IMR-90 (cell line): ENCODE results near the gene FRY. TPM values are rescaled to one million over a fixed set of nuclear protein-coding genes. Genes with fewer than 3 reads are reported as not detected.

Source experiments
- ATAC-seq: fragments of 200-7000 bp; cut with Tn5 transposase; 2 replicates; pipeline ENCODE4 v1.9.1; 2020; ENCODE audit warnings: low read depth, mild to moderate bottlenecking, moderate library complexity
- BruUV-seq: library from RNA; stranded (reverse); fragments of 400-500 nt; replicated peaks from 2 replicates; lab custom pipeline; 2021; lab: Mats Ljungman, UMichigan
- CTCF ChIA-PET: fragments of 300-600 bp; formaldehyde crosslinking; extraction: SDS; loops from one replicate; lab custom pipeline; 2021; ENCODE audit warnings: antibody characterized with exemption; lab: Yijun Ruan, JAX
- POLR2A ChIA-PET: fragments of 300-600 bp; sonication (Branson Sonifier 250); formaldehyde crosslinking; loops from one replicate; lab custom pipeline; 2022; ENCODE audit warnings: antibody characterized with exemption; ENCODE audit not compliant: unreplicated experiment; lab: Charles Lee
- DNase-seq: peaks from one replicate; pipeline ENCODE4 v3.0.0; 2013
- H2AFZ ChIP-seq: replicated peaks from 2 replicates; pipeline ENCODE3; 2013; ENCODE audit warnings: low read length, mild to moderate bottlenecking; ENCODE audit not compliant: poor library complexity
- H2AK5ac ChIP-seq: 2 replicates; pipeline ENCODE4 v1.6.1; 2013; ENCODE audit warnings: low read depth, low read length, inconsistent platforms
- H2AK9ac ChIP-seq: replicated peaks from 2 replicates; pipeline ENCODE3; 2013; ENCODE audit warnings: mild to moderate bottlenecking, low read depth, low read length, moderate library complexity; ENCODE audit not compliant: poor library complexity
- H2BK120ac ChIP-seq: 2 replicates; pipeline ENCODE4 v1.6.1; 2013; ENCODE audit warnings: low read depth, low read length, inconsistent platforms
- H2BK15ac ChIP-seq: 3 replicates; pipeline ENCODE4 v1.6.1; 2013; ENCODE audit warnings: low read depth, low read length, inconsistent platforms
- H2BK20ac ChIP-seq: 2 replicates; pipeline ENCODE4 v1.6.1; 2013; ENCODE audit warnings: low read depth, mild to moderate bottlenecking, inconsistent platforms, low read length, moderate library complexity
- H2BK5ac ChIP-seq: 2 replicates; pipeline ENCODE4 v1.6.1; 2013; ENCODE audit warnings: mild to moderate bottlenecking, low read depth, low read length, inconsistent platforms; ENCODE audit not compliant: poor library complexity, severe bottlenecking
- H3K14ac ChIP-seq: replicated peaks from 2 replicates; pipeline ENCODE4 v1.6.1; 2013; ENCODE audit warnings: low read depth, low read length, inconsistent platforms
- H3K18ac ChIP-seq: 2 replicates; pipeline ENCODE4 v1.6.1; 2013; ENCODE audit warnings: low read depth, low read length, control low read depth
- H3K23ac ChIP-seq: 2 replicates; pipeline ENCODE4 v1.6.1; 2013; ENCODE audit warnings: low read depth, low read length, inconsistent platforms
- H3K27ac ChIP-seq: 2 replicates; pipeline ENCODE4 v1.5.1; 2013; ENCODE audit warnings: mild to moderate bottlenecking, control low read depth, low read length; ENCODE audit not compliant: insufficient read depth
- H3K27me3 ChIP-seq: 2 replicates; pipeline ENCODE4 v1.6.1; 2013; ENCODE audit warnings: low read length; ENCODE audit not compliant: control insufficient read depth, insufficient read depth
- H3K36me3 ChIP-seq: 2 replicates; pipeline ENCODE4 v1.6.1; 2013; ENCODE audit warnings: low read length, mixed read lengths; ENCODE audit not compliant: control insufficient read depth, insufficient read depth
- H3K4ac ChIP-seq: 2 replicates; pipeline ENCODE4 v1.6.1; 2013; ENCODE audit warnings: low read depth, low read length, inconsistent platforms
- H3K4me1 ChIP-seq: 2 replicates; pipeline ENCODE4 v1.6.1; 2013; ENCODE audit warnings: low read length, mixed read lengths; ENCODE audit not compliant: control insufficient read depth, insufficient read depth
- H3K4me2 ChIP-seq: 2 replicates; pipeline ENCODE4 v1.6.1; 2013; ENCODE audit warnings: low read depth, mild to moderate bottlenecking, control low read depth, low read length, moderate library complexity
- H3K4me3 ChIP-seq: 2 replicates; pipeline ENCODE4 v1.5.1; 2013; ENCODE audit warnings: low read depth, mild to moderate bottlenecking, control low read depth, low read length, moderate library complexity; ENCODE audit not compliant: insufficient read depth
- H3K56ac ChIP-seq: 2 replicates; pipeline ENCODE4 v1.6.1; 2013; ENCODE audit warnings: low read length, inconsistent platforms; ENCODE audit not compliant: insufficient read depth; ENCODE audit errors: extremely low read depth
- H3K79me1 ChIP-seq, 2 experiments: 2 replicates each; pipeline ENCODE4 v1.6.1; 2013; ENCODE audit warnings: low read length in 2 of 2, inconsistent platforms in 1 of 2, low read depth in 1 of 2
- H3K9ac ChIP-seq: 2 replicates; pipeline ENCODE4 v1.6.1; 2013; ENCODE audit warnings: low read depth, low read length, control low read depth
- H3K9me1 ChIP-seq: 2 replicates; pipeline ENCODE4 v1.6.1; 2013; ENCODE audit warnings: low read length, inconsistent platforms; ENCODE audit not compliant: insufficient read depth
- H3K9me3 ChIP-seq: 2 replicates; pipeline ENCODE4 v1.6.1; 2013; ENCODE audit warnings: low read length; ENCODE audit not compliant: control insufficient read depth, insufficient read depth
- H4K20me1 ChIP-seq: 2 replicates; pipeline ENCODE4 v1.6.1; 2013; ENCODE audit warnings: low read length, inconsistent platforms; ENCODE audit not compliant: insufficient read depth
- H4K5ac ChIP-seq: 2 replicates; pipeline ENCODE4 v1.6.1; 2013; ENCODE audit warnings: mild to moderate bottlenecking, low read depth, low read length, control low read depth
- H4K8ac ChIP-seq, 2 experiments: 2 replicates each; pipeline ENCODE4 v1.6.1; 2013; ENCODE audit warnings: low read depth in 2 of 2, low read length in 2 of 2, control low read depth in 1 of 2, inconsistent platforms in 1 of 2
- H4K91ac ChIP-seq: 2 replicates; pipeline ENCODE4 v1.6.1; 2013; ENCODE audit warnings: low read depth, low read length, inconsistent platforms; ENCODE audit not compliant: insufficient read depth
- BHLHE40 ChIP-seq: fragments of 150-350 bp; IDR thresholded peaks from 2 replicates; pipeline ENCODE4 v1.6.1; 2016; ENCODE audit warnings: mild to moderate bottlenecking, low read depth, low read length
- CEBPB ChIP-seq: IDR thresholded peaks from 2 replicates; pipeline ENCODE4 v1.6.1; 2012; ENCODE audit warnings: low read depth, low read length, improper control_type of control experiment
- CHD1 ChIP-seq: IDR thresholded peaks from 2 replicates; pipeline ENCODE4 v1.6.1; 2012; ENCODE audit warnings: low read depth, low read length, improper control_type of control experiment
- ELK1 ChIP-seq: fragments of 150-350 bp; IDR thresholded peaks from 2 replicates; pipeline ENCODE4 v1.6.1; 2016; ENCODE audit warnings: low read depth, mild to moderate bottlenecking, low read length, moderate library complexity, borderline replicate concordance
- MAZ ChIP-seq: IDR thresholded peaks from 2 replicates; pipeline ENCODE4 v1.6.1; 2012; ENCODE audit warnings: low read depth, mild to moderate bottlenecking, low read length, improper control_type of control experiment, moderate library complexity, borderline replicate concordance
- NFE2L2 ChIP-seq: fragments of 150-350 bp; IDR thresholded peaks from 2 replicates; pipeline ENCODE4 v1.6.1; 2016; ENCODE audit warnings: low read depth, mild to moderate bottlenecking, low read length
- RAD21 ChIP-seq: IDR thresholded peaks from 2 replicates; pipeline ENCODE4 v1.6.1; 2012; ENCODE audit warnings: low read length, improper control_type of control experiment
- WGBS, 2 experiments: methylation state at CpG; one replicate each; pipeline versions ENCODE4 v1.1.5 to v1.1.7; 2013; ENCODE audit warnings: missing lambda C conversion rate in 2 of 2; ENCODE audit not compliant: insufficient read length in 1 of 2; ENCODE audit errors: extremely low coverage in 2 of 2; 5-methylcytosine and 5-hydroxymethylcytosine counted together
- dilution Hi-C: fragments of 300-500 bp; cut with HindIII; formaldehyde crosslinking; loops from one replicate; pipeline ENCODE4 v1.14.3; 2018; ENCODE audit warnings: low sequenced_read_pairs; ENCODE audit not compliant: unreplicated experiment
- in situ Hi-C: fragments of 300-500 bp; cut with MboI; formaldehyde crosslinking; loops from 3 replicates; pipeline ENCODE4 v1.14.3; 2019; ENCODE audit warnings: low sequenced_read_pairs, inconsistent platforms, mixed read lengths
- intact Hi-C: fragments of 100-400 bp; cut with micrococcal nuclease; formaldehyde crosslinking; loops from 2 replicates; pipeline ENCODE4 v1.10.0; 2022
- polyA plus RNA-seq, 3 experiments: library from polyadenylated mRNA; depleted of rRNA; stranded (reverse); fragments of >200 nt; gene quantifications; 2 replicates each; pipeline ENCODE4 v1.2.3, GENCODE V29; 2012; ENCODE audit warnings: low replicate concordance in 1 of 3
- total RNA-seq: library from RNA; depleted of rRNA; stranded (reverse); fragments of >200 nt; gene quantifications from 2 replicates; pipeline ENCODE4 v1.2.3, GENCODE V29; 2012

The FRY gene
- total and polyA plus RNA-seq, 2 of the 4 experiments (the other 2 are of a cell fraction) = 3.0 to 4.8 TPM

- Histone ChIP-seq H4K20me1 (no peaks in the 10 kb centered on the region), H2AK5ac (no peak overlapping the region), H3K23ac (no peak overlapping the region), H4K8ac (no peak overlapping the region), H3K18ac (no peak overlapping the region), H4K91ac (no peak overlapping the region), H4K5ac (no peak overlapping the region), H2AK9ac (no peak overlapping the region), H3K9ac (no peak overlapping the region), H3K4me2 (no peak overlapping the region), H3K27me3 (no peaks in the 10 kb centered on the region), H3K36me3 (peaks cover 4% of the 10 kb centered on the region), H3K4ac (no peak overlapping the region), H3K4me3 (no peak overlapping the region), H3K9me1 (peaks cover under 1% of the 10 kb centered on the region), H3K79me1 (no peaks in the 10 kb centered on the region; a peak in 1 of 4 replicates), H2BK15ac (no peak overlapping the region), H3K9me3 (no peaks in the 10 kb centered on the region), H2BK20ac (no peak overlapping the region), H3K14ac (no peak overlapping the region), H3K56ac (no peak overlapping the region), H2BK120ac (no peak overlapping the region), H2AFZ (no peak overlapping the region), H3K4me1 (0 out of 2 replicates have a peak, but pooled peaks cover under 1% of the 10 kb centered on the region), H2BK5ac (no peak overlapping the region), H3K27ac (no peak overlapping the region)
- ATAC-seq (no peak), DNase-seq (no peak)
- in situ Hi-C loops (no loop called here), dilution Hi-C loops (no loop called here), intact Hi-C loops (no loop called here)
- WGBS, 2 experiments = no CpG with 5 or more reads among the region's 4 CpGs
- BruUV-seq = no TSS peak
- TF ChIP-seq NFE2L2 = no peak
- TF ChIP-seq CEBPB = peak; percentile 71
- no peak for TF ChIP-seq MAZ
- TF ChIP-seq CHD1 = no peak
- no peak for TF ChIP-seq RAD21
- TF ChIP-seq ELK1 = no peak
- TF ChIP-seq BHLHE40 = no peak
- CTCF ChIA-PET = no interaction called here
- POLR2A ChIA-PET = no interaction called here
These were observed 139.3 kb downstream of the FRY start for GRCh38 chr13:32170841-32171240.
